Tibial nerve (tissue), 4 donors: ENCODE results near the gene MAPKAP1.

ENCODE experiments used
- EP300 ChIP-seq, 2 donors: sonication (generic); formaldehyde crosslinking; IDR thresholded peaks; one replicate each; pipeline ENCODE4 v1.6.1; 2017; ENCODE audit warnings: antibody characterized with exemption in 2 of 2, mild to moderate bottlenecking in 1 of 2
- POLR2A ChIP-seq, 2 donors: fragments of 450-650 bp; IDR thresholded peaks; one replicate each; pipeline ENCODE4 v1.6.1; 2017; ENCODE audit warnings: antibody characterized with exemption in 2 of 2, mild to moderate bottlenecking in 2 of 2, moderate library complexity in 2 of 2
- TF ChIP-seq, protein P1 (sequence below), 5 experiments: fragments of 200-600 bp in 3 of 5; fragments of 450-650 bp in 2 of 5; sonication (generic) in 3 of 5; IDR thresholded peaks; one replicate each; pipeline ENCODE4 v1.5.1; 2016 to 2019; ENCODE audit warnings: antibody characterized with exemption in 5 of 5, mild to moderate bottlenecking in 3 of 5, moderate library complexity in 2 of 5

DNA sequence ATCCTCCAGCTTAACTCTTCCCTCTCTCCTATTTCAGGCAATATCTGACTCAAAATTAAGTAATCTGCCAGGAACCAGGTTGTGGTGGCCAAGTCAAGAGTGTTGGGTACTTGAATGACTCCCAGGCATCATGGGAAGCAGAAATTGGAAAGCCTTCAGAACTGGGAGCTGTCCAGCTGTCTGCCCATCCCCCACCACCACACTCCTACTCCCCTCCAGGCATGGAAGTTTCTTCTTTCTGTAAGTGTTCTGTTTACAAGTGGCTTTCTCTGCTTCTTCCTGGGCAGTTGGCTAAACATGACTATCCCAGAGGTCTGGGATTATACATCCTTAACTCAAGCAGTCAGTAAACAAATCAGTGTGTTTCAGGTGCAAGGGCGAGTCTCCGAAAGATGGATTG, 25.6 kb upstream of the MAPKAP1 start:
- TF ChIP-seq, protein P1, sequence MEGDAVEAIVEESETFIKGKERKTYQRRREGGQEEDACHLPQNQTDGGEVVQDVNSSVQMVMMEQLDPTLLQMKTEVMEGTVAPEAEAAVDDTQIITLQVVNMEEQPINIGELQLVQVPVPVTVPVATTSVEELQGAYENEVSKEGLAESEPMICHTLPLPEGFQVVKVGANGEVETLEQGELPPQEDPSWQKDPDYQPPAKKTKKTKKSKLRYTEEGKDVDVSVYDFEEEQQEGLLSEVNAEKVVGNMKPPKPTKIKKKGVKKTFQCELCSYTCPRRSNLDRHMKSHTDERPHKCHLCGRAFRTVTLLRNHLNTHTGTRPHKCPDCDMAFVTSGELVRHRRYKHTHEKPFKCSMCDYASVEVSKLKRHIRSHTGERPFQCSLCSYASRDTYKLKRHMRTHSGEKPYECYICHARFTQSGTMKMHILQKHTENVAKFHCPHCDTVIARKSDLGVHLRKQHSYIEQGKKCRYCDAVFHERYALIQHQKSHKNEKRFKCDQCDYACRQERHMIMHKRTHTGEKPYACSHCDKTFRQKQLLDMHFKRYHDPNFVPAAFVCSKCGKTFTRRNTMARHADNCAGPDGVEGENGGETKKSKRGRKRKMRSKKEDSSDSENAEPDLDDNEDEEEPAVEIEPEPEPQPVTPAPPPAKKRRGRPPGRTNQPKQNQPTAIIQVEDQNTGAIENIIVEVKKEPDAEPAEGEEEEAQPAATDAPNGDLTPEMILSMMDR (IDR thresholded peaks at IDR 0.05): no peak
- TF ChIP-seq EP300 (IDR thresholded peaks at IDR 0.05): no peak
- no peak for TF ChIP-seq POLR2A (IDR thresholded peaks at IDR 0.05)
